Left ventricle myocardium inferior (tissue), 1 donor: ENCODE data around the gene MAP1LC3A. TPM values are rescaled to one million over a fixed set of nuclear protein-coding genes. Genes with fewer than 3 reads are reported as not detected.

Experiments used
- DNase-seq: peaks from one replicate; pipeline ENCODE4 v3.0.0-alpha.2; 2020
- H3K27ac ChIP-seq: fragments of 200-600 bp; replicated peaks from 2 replicates; pipeline ENCODE4 v1.8.0; 2021
- H3K27me3 ChIP-seq: fragments of 200-600 bp; 2 replicates; pipeline ENCODE4 v1.8.0; 2021; ENCODE audit warnings: low read depth
- H3K36me3 ChIP-seq: fragments of 200-600 bp; 2 replicates; pipeline ENCODE4 v1.8.0; 2021
- H3K4me1 ChIP-seq: fragments of 200-600 bp; 2 replicates; pipeline ENCODE4 v1.8.0; 2021
- H3K4me3 ChIP-seq: fragments of 200-600 bp; 2 replicates; pipeline ENCODE4 v1.8.0; 2021; ENCODE audit warnings: mild to moderate bottlenecking, moderate library complexity
- H3K9me3 ChIP-seq: fragments of 200-600 bp; replicated peaks from 2 replicates; pipeline ENCODE4 v1.8.0; 2021
- CTCF ChIP-seq: fragments of 200-600 bp; IDR thresholded peaks from 2 replicates; pipeline ENCODE4 v1.8.0; 2021; ENCODE audit warnings: antibody characterized with exemption, mild to moderate bottlenecking, borderline replicate concordance
- intact Hi-C: fragments of 100-400 bp; cut with micrococcal nuclease; formaldehyde crosslinking; loops from one replicate; pipeline ENCODE4 v1.11.0; 2022
- total RNA-seq: library from RNA; stranded (reverse); fragmentation: NEBNext Ultra II Directional; extraction: Animal tissue kit (Norgen Biotek cat#: 25700); gene quantifications from one replicate; pipeline ENCODE4 v1.2.1, GENCODE V29; 2021
- donor health status: DM: no; HTN: yes; CAD: no; lungs with severe emphysema.

MAP1LC3A gene
- total RNA-seq, 1 donor from 2014 or later = 110 TPM

- H3K4me3 ChIP-seq = no peak overlapping the region
- peaks cover 88% of the 10 kb centered on the region for H3K4me1 ChIP-seq
- peaks cover 15% of the 10 kb centered on the region for H3K36me3 ChIP-seq
- no peaks in the 10 kb centered on the region for H3K27me3 ChIP-seq
- intact Hi-C loops = no loop called here
- DNase-seq = peak; percentile 32
- peak; percentile 59 for TF ChIP-seq CTCF
- H3K9me3 ChIP-seq = no peaks in the 10 kb centered on the region
- H3K27ac ChIP-seq = peak overlapping the region; percentile 72
Observed at GRCh38 chr20:34522969-34523871, 35.3 kb upstream of the MAP1LC3A start.

- H3K4me1 ChIP-seq = peaks cover 90% of the 10 kb centered on the region
- no peak for DNase-seq
- no peaks in the 10 kb centered on the region for H3K27me3 ChIP-seq
- H3K9me3 ChIP-seq = no peaks in the 10 kb centered on the region
- intact Hi-C loops = no loop called here
- TF ChIP-seq CTCF = no peak
- H3K36me3 ChIP-seq = peaks cover 23% of the 10 kb centered on the region
- peak overlapping the region; percentile 72 for H3K27ac ChIP-seq
- H3K4me3 ChIP-seq = no peak overlapping the region
Observed at GRCh38 chr20:34524426-34524825, 34.1 kb upstream of the MAP1LC3A start.

GRCh38 chr20:34525342-34525708, 33.2 kb upstream of the MAP1LC3A start:
- intact Hi-C loops = no loop called here
- no peak overlapping the region for H3K4me3 ChIP-seq
- no peak for DNase-seq

GRCh38 chr20:34525709-34526416, 32.7 kb upstream of the MAP1LC3A start:
- H3K36me3 ChIP-seq = peaks cover 37% of the 10 kb centered on the region
- no peak for TF ChIP-seq CTCF
- intact Hi-C loops = no loop called here
- no peaks in the 10 kb centered on the region for H3K27me3 ChIP-seq
- H3K4me3 ChIP-seq = peak overlapping the region; percentile 8
- no peaks in the 10 kb centered on the region for H3K9me3 ChIP-seq
- DNase-seq = peak; percentile 54
- peaks cover 90% of the 10 kb centered on the region for H3K4me1 ChIP-seq
- H3K27ac ChIP-seq = peak overlapping the region; percentile 72

More at GRCh38 chr20:34525342-34525708, 33.2 kb upstream of the MAP1LC3A start:
- Histone ChIP-seq H3K27ac (peak overlapping the region; percentile 72), H3K27me3 (no peaks in the 10 kb centered on the region), H3K9me3 (no peaks in the 10 kb centered on the region), H3K36me3 (peaks cover 31% of the 10 kb centered on the region), H3K4me1 (peaks cover 90% of the 10 kb centered on the region)
- no peak for TF ChIP-seq CTCF

GRCh38 chr20:34526466-34526865, 32.1 kb upstream of the MAP1LC3A start:
- TF ChIP-seq CTCF = no peak
- intact Hi-C loops = no loop called here
- H3K27me3 ChIP-seq = no peaks in the 10 kb centered on the region
- peaks cover 38% of the 10 kb centered on the region for H3K36me3 ChIP-seq
- H3K27ac ChIP-seq = peak overlapping the region; percentile 72
- no peaks in the 10 kb centered on the region for H3K9me3 ChIP-seq
- H3K4me3 ChIP-seq = peak overlapping the region; percentile 8
- no peak for DNase-seq
- H3K4me1 ChIP-seq = peaks cover 94% of the 10 kb centered on the region
